ENCODE results near the gene ZNF33B.
"Not testable (repeated sequence)": the region's sequence is repeated elsewhere in the genome, so short reads cannot be mapped to it uniquely, and the experiment has no call there.

The ZNF33B gene

GRCh38 chr10:42638055-42638820 lies at the start of gene ZNF33B:
ZNF33B (minus strand) TSS chr10:42638570; CDS start chr10:42636928, 1,642 bp downstream.
- peak; percentile 93 for DNase-seq

GRCh38 chr10:42684517-42684916 lies 46.1 kb upstream of the ZNF33B start:
- no peak for DNase-seq

- DNase-seq = no peak
Measured at GRCh38 chr10:42680267-42680666, 41.9 kb upstream of the ZNF33B start.

GRCh38 chr10:42665181-42665979 lies 27.0 kb upstream of the ZNF33B start:
- not testable (repeated sequence) for DNase-seq

GRCh38 chr10:42654419-42654818 lies 16.0 kb upstream of the ZNF33B start:
- DNase-seq = no peak

GRCh38 chr10:42652858-42653257 lies 14.5 kb upstream of the ZNF33B start:
- no peak for DNase-seq

GRCh38 chr10:42650374-42650773 lies 12.0 kb upstream of the ZNF33B start:
- DNase-seq = no peak

- DNase-seq = no peak
Measured at GRCh38 chr10:42648512-42648911, 10.1 kb upstream of the ZNF33B start.

GRCh38 chr10:42646687-42647640 lies 8.6 kb upstream of the ZNF33B start:
- DNase-seq = no peak

- DNase-seq = no peak
Measured at GRCh38 chr10:42646214-42646613, 7.8 kb upstream of the ZNF33B start.

- no peak for DNase-seq
Measured at GRCh38 chr10:42645516-42645915, 7.1 kb upstream of the ZNF33B start.

GRCh38 chr10:42645103-42645502 lies 6.7 kb upstream of the ZNF33B start:
- DNase-seq = no peak

GRCh38 chr10:42640610-42641229 lies 2.4 kb upstream of the ZNF33B start:
- no peak for DNase-seq

GRCh38 chr10:42638821-42639270 lies 476 bp upstream of the ZNF33B start:
- DNase-seq = no peak

- no peak for DNase-seq
Measured at GRCh38 chr10:42637648-42638054, 719 bp downstream of the ZNF33B start.

GRCh38 chr10:42637142-42637541 lies 1.2 kb downstream of the ZNF33B start:
- DNase-seq = no peak

- DNase-seq = no peak
Measured at GRCh38 chr10:42635098-42635497, 3.3 kb downstream of the ZNF33B start.

- DNase-seq = no peak
Measured at GRCh38 chr10:42632564-42632963, 5.8 kb downstream of the ZNF33B start.

GRCh38 chr10:42630537-42631134 lies 7.7 kb downstream of the ZNF33B start:
- DNase-seq = no peak

GRCh38 chr10:42623929-42624328 lies 14.4 kb downstream of the ZNF33B start:
- no peak for DNase-seq

- no peak for DNase-seq
Measured at GRCh38 chr10:42618424-42618823, 19.9 kb downstream of the ZNF33B start.

GRCh38 chr10:42615419-42615818 lies 23.0 kb downstream of the ZNF33B start:
- no peak for DNase-seq
